Neural cell (in vitro differentiated cells): ENCODE results near the gene LGALS8. TPM values are rescaled to one million over a fixed set of nuclear protein-coding genes. Genes with fewer than 3 reads are reported as not detected.

Experiments used
- H2AFZ ChIP-seq: fragments of 200-600, 300-800 bp; sonication (generic), shearing (Covaris generic); 2 replicates; pipeline ENCODE4 v1.6.0; 2014; ENCODE audit warnings: low read depth, mild to moderate bottlenecking, antibody characterized with exemption, low read length, moderate library complexity
- H3F3A ChIP-seq: fragments of 200-600 bp; shearing (Covaris generic); 2 replicates; pipeline ENCODE4 v1.6.1; 2016; ENCODE audit warnings: mild to moderate bottlenecking, moderate library complexity, mixed read lengths, antibody characterized with exemption, low read length; ENCODE audit not compliant: insufficient read depth, poor library complexity, severe bottlenecking
- H3K27ac ChIP-seq: fragments of 200-600, 300-800 bp; sonication (generic), shearing (Covaris generic); 2 replicates; pipeline ENCODE4 v1.5.1; 2014; ENCODE audit warnings: mild to moderate bottlenecking, low read length, moderate library complexity
- H3K27me3 ChIP-seq: fragments of 300-800, 200-600 bp; sonication (generic), shearing (Covaris generic); 2 replicates; pipeline ENCODE4 v1.6.0; 2014; ENCODE audit warnings: mild to moderate bottlenecking, low read depth, low read length, moderate library complexity; ENCODE audit not compliant: insufficient read depth
- H3K36me3 ChIP-seq: fragments of 300-800, 200-600 bp; sonication (generic), shearing (Covaris generic); 2 replicates; pipeline ENCODE4 v1.5.1; 2014; ENCODE audit warnings: mild to moderate bottlenecking, antibody characterized with exemption, low read length, moderate library complexity; ENCODE audit not compliant: insufficient read depth
- H3K4me2 ChIP-seq: fragments of 300-800, 200-600 bp; sonication (generic), shearing (Covaris generic); 2 replicates; pipeline ENCODE4 v1.6.0; 2014; ENCODE audit warnings: mild to moderate bottlenecking, low read length
- H3K4me3 ChIP-seq: fragments of 300-800, 200-600 bp; sonication (generic), shearing (Covaris generic); 2 replicates; pipeline ENCODE4 v1.5.1; 2014; ENCODE audit warnings: mild to moderate bottlenecking, low read length, moderate library complexity
- H3K79me2 ChIP-seq: fragments of 200-600 bp; shearing (Covaris generic); replicated peaks from 2 replicates; pipeline ENCODE4 v1.6.0; 2014; ENCODE audit warnings: mild to moderate bottlenecking, low read length, moderate library complexity; ENCODE audit not compliant: insufficient read depth
- H3K9ac ChIP-seq: fragments of 300-800, 200-600 bp; sonication (generic), shearing (Covaris generic); 2 replicates; pipeline ENCODE4 v1.6.1; 2016; ENCODE audit warnings: mild to moderate bottlenecking, low read length, mixed read lengths
- H3K9me2 ChIP-seq: fragments of 200-600 bp; shearing (Covaris generic); 2 replicates; pipeline ENCODE4 v1.6.1; 2016; ENCODE audit warnings: mild to moderate bottlenecking, low read length, mixed read lengths; ENCODE audit not compliant: insufficient read depth
- H3K9me3 ChIP-seq: fragments of 200-600, 300-800 bp; sonication (generic), shearing (Covaris generic); 2 replicates; pipeline ENCODE4 v1.6.1; 2016; ENCODE audit warnings: mild to moderate bottlenecking, mixed run types, low read length, moderate library complexity, mixed read lengths
- H4K20me1 ChIP-seq: fragments of 200-600 bp; shearing (Covaris generic); 2 replicates; pipeline ENCODE4 v1.6.1; 2016; ENCODE audit warnings: mild to moderate bottlenecking, mixed run types; ENCODE audit not compliant: insufficient read depth
- EP300 ChIP-seq: fragments of 450-650 bp; conservative IDR thresholded peaks from 2 replicates; pipeline ENCODE4 v1.6.1; 2014; ENCODE audit warnings: antibody characterized with exemption, mild to moderate bottlenecking, moderate library complexity; ENCODE audit not compliant: poor library complexity, severe bottlenecking
- EZH2 ChIP-seq: fragments of 200-600, 300-800 bp; shearing (Covaris generic), sonication (generic); IDR thresholded peaks from 2 replicates; pipeline ENCODE4 v1.6.1; 2014; ENCODE audit warnings: antibody characterized with exemption, low read length, borderline replicate concordance, mild to moderate bottlenecking; ENCODE audit not compliant: insufficient read depth, poor library complexity, severe bottlenecking
- MXI1 ChIP-seq: fragments of 450-650 bp; conservative IDR thresholded peaks from 2 replicates; pipeline ENCODE4 v1.6.1; 2014; ENCODE audit warnings: antibody characterized with exemption, mild to moderate bottlenecking; ENCODE audit not compliant: poor library complexity, severe bottlenecking
- POLR2AphosphoS5 ChIP-seq: IDR thresholded peaks from 2 replicates; pipeline ENCODE4 v1.6.1; 2012
- RAD21 ChIP-seq: fragments of 450-650 bp; conservative IDR thresholded peaks from 2 replicates; pipeline ENCODE4 v1.6.1; 2014; ENCODE audit warnings: antibody characterized with exemption, mild to moderate bottlenecking, moderate library complexity
- SMC3 ChIP-seq: fragments of 450-650 bp; conservative IDR thresholded peaks from 2 replicates; pipeline ENCODE4 v1.6.1; 2014; ENCODE audit warnings: antibody characterized with exemption, mild to moderate bottlenecking, moderate library complexity; ENCODE audit not compliant: poor library complexity
- TAF1 ChIP-seq: IDR thresholded peaks from 2 replicates; pipeline ENCODE4 v1.6.1; 2012; ENCODE audit warnings: low read depth
- polyA plus RNA-seq: library from polyadenylated mRNA; depleted of rRNA; stranded (reverse); fragments of >200 nt; gene quantifications from 2 replicates; pipeline ENCODE4 v1.2.3, GENCODE V29; 2014
- TF ChIP-seq, protein P1 (sequence below): IDR thresholded peaks from 2 replicates; pipeline ENCODE4 v1.6.1; 2012; ENCODE audit warnings: borderline replicate concordance
- TF ChIP-seq, protein P2 (sequence below): fragments of 450-650 bp; IDR thresholded peaks from 2 replicates; pipeline ENCODE4 v1.5.1; 2014; ENCODE audit warnings: antibody characterized with exemption, mild to moderate bottlenecking, moderate library complexity; ENCODE audit not compliant: poor library complexity, severe bottlenecking

Gene LGALS8
- polyA plus RNA-seq, 1 donor from 2014 or later = 1.0 TPM

DNA sequence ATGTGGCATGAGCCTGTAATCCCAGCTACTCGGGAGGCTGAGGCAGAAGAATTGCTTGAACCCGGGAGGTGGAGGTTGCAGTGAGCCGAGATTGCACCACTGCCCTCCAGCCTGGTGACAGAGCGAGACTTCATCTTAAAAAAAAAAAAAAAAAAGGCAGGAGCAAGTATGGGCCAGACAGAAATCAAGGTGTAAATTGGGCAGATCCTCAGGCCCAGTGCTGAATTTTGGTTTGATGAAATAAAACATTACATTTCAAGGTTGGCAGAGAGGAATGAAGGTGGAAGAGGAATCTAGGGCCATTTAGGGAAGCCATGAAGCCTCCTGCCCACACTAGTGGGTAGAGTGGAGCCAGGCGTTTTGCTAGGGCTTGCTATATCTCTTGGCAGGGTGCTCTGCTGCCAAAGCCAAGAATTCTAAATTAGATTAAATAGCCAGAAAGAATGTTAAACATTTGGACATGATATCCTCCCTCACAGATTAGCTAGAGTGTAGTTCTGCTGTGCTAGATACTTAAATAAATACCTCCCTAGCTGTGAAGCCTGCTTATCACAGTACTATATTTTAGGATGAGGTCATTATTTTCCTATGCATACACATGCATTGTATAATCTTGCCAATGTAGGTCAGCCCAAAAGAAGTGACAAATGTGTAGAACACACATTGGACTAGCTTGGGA is 16.6 kb upstream of the LGALS8 start:
- H3K27ac ChIP-seq = no peak overlapping the region
- no peaks in the 10 kb centered on the region for H3K36me3 ChIP-seq
- H3K9me2 ChIP-seq = no peaks in the 10 kb centered on the region
- H3K9me3 ChIP-seq = no peaks in the 10 kb centered on the region
- no peak overlapping the region for H3K4me3 ChIP-seq
- H3F3A ChIP-seq = no peaks in the 10 kb centered on the region
- H4K20me1 ChIP-seq = no peaks in the 10 kb centered on the region
- no peak overlapping the region for H3K9ac ChIP-seq
- H3K4me2 ChIP-seq = no peak overlapping the region
- TF ChIP-seq MXI1 (no peak), EZH2 (no peak), RAD21 (no peak), TAF1 (no peak)
- TF ChIP-seq, protein P1, sequence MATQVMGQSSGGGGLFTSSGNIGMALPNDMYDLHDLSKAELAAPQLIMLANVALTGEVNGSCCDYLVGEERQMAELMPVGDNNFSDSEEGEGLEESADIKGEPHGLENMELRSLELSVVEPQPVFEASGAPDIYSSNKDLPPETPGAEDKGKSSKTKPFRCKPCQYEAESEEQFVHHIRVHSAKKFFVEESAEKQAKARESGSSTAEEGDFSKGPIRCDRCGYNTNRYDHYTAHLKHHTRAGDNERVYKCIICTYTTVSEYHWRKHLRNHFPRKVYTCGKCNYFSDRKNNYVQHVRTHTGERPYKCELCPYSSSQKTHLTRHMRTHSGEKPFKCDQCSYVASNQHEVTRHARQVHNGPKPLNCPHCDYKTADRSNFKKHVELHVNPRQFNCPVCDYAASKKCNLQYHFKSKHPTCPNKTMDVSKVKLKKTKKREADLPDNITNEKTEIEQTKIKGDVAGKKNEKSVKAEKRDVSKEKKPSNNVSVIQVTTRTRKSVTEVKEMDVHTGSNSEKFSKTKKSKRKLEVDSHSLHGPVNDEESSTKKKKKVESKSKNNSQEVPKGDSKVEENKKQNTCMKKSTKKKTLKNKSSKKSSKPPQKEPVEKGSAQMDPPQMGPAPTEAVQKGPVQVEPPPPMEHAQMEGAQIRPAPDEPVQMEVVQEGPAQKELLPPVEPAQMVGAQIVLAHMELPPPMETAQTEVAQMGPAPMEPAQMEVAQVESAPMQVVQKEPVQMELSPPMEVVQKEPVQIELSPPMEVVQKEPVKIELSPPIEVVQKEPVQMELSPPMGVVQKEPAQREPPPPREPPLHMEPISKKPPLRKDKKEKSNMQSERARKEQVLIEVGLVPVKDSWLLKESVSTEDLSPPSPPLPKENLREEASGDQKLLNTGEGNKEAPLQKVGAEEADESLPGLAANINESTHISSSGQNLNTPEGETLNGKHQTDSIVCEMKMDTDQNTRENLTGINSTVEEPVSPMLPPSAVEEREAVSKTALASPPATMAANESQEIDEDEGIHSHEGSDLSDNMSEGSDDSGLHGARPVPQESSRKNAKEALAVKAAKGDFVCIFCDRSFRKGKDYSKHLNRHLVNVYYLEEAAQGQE = no peak
- TF ChIP-seq, protein P2, sequence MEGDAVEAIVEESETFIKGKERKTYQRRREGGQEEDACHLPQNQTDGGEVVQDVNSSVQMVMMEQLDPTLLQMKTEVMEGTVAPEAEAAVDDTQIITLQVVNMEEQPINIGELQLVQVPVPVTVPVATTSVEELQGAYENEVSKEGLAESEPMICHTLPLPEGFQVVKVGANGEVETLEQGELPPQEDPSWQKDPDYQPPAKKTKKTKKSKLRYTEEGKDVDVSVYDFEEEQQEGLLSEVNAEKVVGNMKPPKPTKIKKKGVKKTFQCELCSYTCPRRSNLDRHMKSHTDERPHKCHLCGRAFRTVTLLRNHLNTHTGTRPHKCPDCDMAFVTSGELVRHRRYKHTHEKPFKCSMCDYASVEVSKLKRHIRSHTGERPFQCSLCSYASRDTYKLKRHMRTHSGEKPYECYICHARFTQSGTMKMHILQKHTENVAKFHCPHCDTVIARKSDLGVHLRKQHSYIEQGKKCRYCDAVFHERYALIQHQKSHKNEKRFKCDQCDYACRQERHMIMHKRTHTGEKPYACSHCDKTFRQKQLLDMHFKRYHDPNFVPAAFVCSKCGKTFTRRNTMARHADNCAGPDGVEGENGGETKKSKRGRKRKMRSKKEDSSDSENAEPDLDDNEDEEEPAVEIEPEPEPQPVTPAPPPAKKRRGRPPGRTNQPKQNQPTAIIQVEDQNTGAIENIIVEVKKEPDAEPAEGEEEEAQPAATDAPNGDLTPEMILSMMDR = no peak
- no peak overlapping the region for H2AFZ ChIP-seq
- H3K79me2 ChIP-seq = no peaks in the 10 kb centered on the region
- H3K27me3 ChIP-seq = no peaks in the 10 kb centered on the region

DNA sequence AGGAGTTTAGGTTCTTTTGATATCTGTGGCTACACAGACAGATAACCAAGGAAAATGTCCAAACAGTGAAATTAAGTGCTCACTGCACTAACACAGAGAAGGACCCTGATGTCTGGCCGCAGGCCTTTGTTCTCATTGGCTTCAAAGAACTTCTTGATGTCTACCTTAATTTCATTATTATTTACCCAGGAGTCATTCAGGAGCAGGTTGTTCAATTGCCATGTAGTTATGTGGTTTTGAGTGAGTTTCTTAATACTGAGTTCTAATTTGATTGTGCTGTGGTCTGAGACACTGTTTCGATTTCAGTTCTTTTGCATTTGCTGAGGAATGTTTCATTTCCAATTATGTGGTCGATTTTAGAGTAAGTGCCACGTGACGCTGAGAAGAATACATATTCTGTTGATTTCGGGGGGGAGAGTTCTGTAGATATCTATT is 15.2 kb upstream of the LGALS8 start:
- Histone ChIP-seq H3K9me3 (no peaks in the 10 kb centered on the region), H4K20me1 (no peaks in the 10 kb centered on the region), H3F3A (no peaks in the 10 kb centered on the region), H3K27ac (no peak overlapping the region), H3K4me3 (no peak overlapping the region), H2AFZ (no peak overlapping the region), H3K4me2 (no peak overlapping the region), H3K9ac (no peak overlapping the region), H3K36me3 (no peaks in the 10 kb centered on the region), H3K79me2 (no peaks in the 10 kb centered on the region), H3K9me2 (no peaks in the 10 kb centered on the region), H3K27me3 (no peaks in the 10 kb centered on the region)
- no peak for TF ChIP-seq MXI1
- TF ChIP-seq SMC3 = no peak
- TF ChIP-seq, protein P1 = no peak
- TF ChIP-seq POLR2AphosphoS5 = no peak
- TF ChIP-seq TAF1 = no peak
- TF ChIP-seq, protein P2 = no peak
- TF ChIP-seq EP300 = no peak
- no peak for TF ChIP-seq EZH2
- no peak for TF ChIP-seq RAD21
